MM.1S (cell line): Measurements from ENCODE around the gene FHIT.

Source experiments
- DNase-seq: peaks from one replicate; pipeline ENCODE4 v3.0.0-alpha.2; 2015
- H2AFZ ChIP-seq: fragments of 300-600 bp; sonication (generic); 2 replicates; pipeline ENCODE4 v1.6.0; 2016; ENCODE audit warnings: antibody characterized with exemption, low read length
- H3F3A ChIP-seq: fragments of 300-600 bp; sonication (generic); 2 replicates; pipeline ENCODE4 v1.6.1; 2016; ENCODE audit warnings: mild to moderate bottlenecking, antibody characterized with exemption, low read length, moderate library complexity, mixed read lengths; ENCODE audit not compliant: insufficient read depth
- H3K27ac ChIP-seq: fragments of 300-600 bp; sonication (generic); 2 replicates; pipeline ENCODE4 v1.5.1; 2016; ENCODE audit warnings: mild to moderate bottlenecking, low read length
- H3K27me3 ChIP-seq: fragments of 300-600 bp; sonication (generic); replicated peaks from 2 replicates; pipeline ENCODE4 v1.6.0; 2016; ENCODE audit warnings: low read length; ENCODE audit not compliant: insufficient read depth
- H3K36me3 ChIP-seq: fragments of 300-600 bp; sonication (generic); replicated peaks from 2 replicates; pipeline ENCODE4 v1.6.1; 2016; ENCODE audit warnings: mild to moderate bottlenecking, low read length, mixed read lengths; ENCODE audit not compliant: insufficient read depth
- H3K4me1 ChIP-seq: fragments of 300-600 bp; sonication (generic); 2 replicates; pipeline ENCODE4 v1.6.1; 2016; ENCODE audit warnings: low read length, mixed read lengths
- H3K4me2 ChIP-seq: fragments of 300-600 bp; sonication (generic); 2 replicates; pipeline ENCODE4 v1.6.0; 2016; ENCODE audit warnings: low read depth, low read length
- H3K4me3 ChIP-seq: fragments of 300-600 bp; sonication (generic); 2 replicates; pipeline ENCODE4 v1.5.1; 2016; ENCODE audit warnings: low read length, mixed read lengths
- H3K79me2 ChIP-seq: fragments of 300-600 bp; sonication (generic); 2 replicates; pipeline ENCODE4 v1.6.1; 2016; ENCODE audit warnings: mixed run types, low read length, mixed read lengths
- H3K9ac ChIP-seq: fragments of 300-600 bp; sonication (generic); 2 replicates; pipeline ENCODE4 v1.6.1; 2016; ENCODE audit warnings: low read length, mixed read lengths
- H3K9me2 ChIP-seq: fragments of 300-600 bp; sonication (generic); replicated peaks from 2 replicates; pipeline ENCODE4 v1.6.1; 2016; ENCODE audit warnings: mild to moderate bottlenecking, low read length, mixed read lengths; ENCODE audit not compliant: insufficient read depth
- H3K9me3 ChIP-seq: fragments of 300-600 bp; sonication (generic); replicated peaks from 2 replicates; pipeline ENCODE4 v1.6.1; 2016; ENCODE audit warnings: mild to moderate bottlenecking, low read length, mixed read lengths; ENCODE audit not compliant: insufficient read depth
- H4K20me1 ChIP-seq: fragments of 300-600 bp; sonication (generic); 2 replicates; pipeline ENCODE4 v1.6.1; 2016; ENCODE audit warnings: mild to moderate bottlenecking, low read length, moderate library complexity, mixed read lengths; ENCODE audit not compliant: insufficient read depth
- CTCF ChIP-seq: fragments of 300-600 bp; sonication (generic); IDR thresholded peaks from 2 replicates; pipeline ENCODE4 v1.5.1; 2016; ENCODE audit warnings: antibody characterized with exemption, low read length, mixed read lengths
- EZH2 ChIP-seq: fragments of 300-600 bp; sonication (generic); optimal IDR thresholded peaks from 2 replicates; pipeline ENCODE3; 2017; ENCODE audit warnings: low read depth, mild to moderate bottlenecking, antibody characterized with exemption, low read length, mixed read lengths
- EZH2phosphoT487 ChIP-seq: fragments of 300-600 bp; sonication (generic); IDR thresholded peaks from 2 replicates; pipeline ENCODE4 v1.6.1; 2018; ENCODE audit warnings: antibody characterized with exemption, low read length

Gene FHIT

GRCh38 chr3:59982510-59982909, 1268.7 kb downstream of the FHIT start:
- no peaks in the 10 kb centered on the region for H3K36me3 ChIP-seq
- H4K20me1 ChIP-seq: no peaks in the 10 kb centered on the region
- H3K27ac ChIP-seq: no peak overlapping the region
- no peak overlapping the region for H3K4me2 ChIP-seq
- no peak overlapping the region for H2AFZ ChIP-seq
- no peaks in the 10 kb centered on the region for H3F3A ChIP-seq
- DNase-seq: no peak
- no peaks in the 10 kb centered on the region for H3K9me3 ChIP-seq
- no peak overlapping the region for H3K9ac ChIP-seq
- no peak for TF ChIP-seq EZH2phosphoT487
- TF ChIP-seq EZH2: no peak
- no peak for TF ChIP-seq CTCF
- H3K79me2 ChIP-seq: no peaks in the 10 kb centered on the region
- no peak overlapping the region for H3K4me3 ChIP-seq
- peaks cover 7% of the 10 kb centered on the region for H3K4me1 ChIP-seq
- no peaks in the 10 kb centered on the region for H3K9me2 ChIP-seq
- H3K27me3 ChIP-seq: no peaks in the 10 kb centered on the region

GRCh38 chr3:59981377-59981776, 1269.9 kb downstream of the FHIT start:
- Histone ChIP-seq H3K36me3 (no peaks in the 10 kb centered on the region), H3K79me2 (no peaks in the 10 kb centered on the region), H3K27ac (no peak overlapping the region), H3K9me2 (no peaks in the 10 kb centered on the region), H3K4me2 (no peak overlapping the region), H3K9me3 (no peaks in the 10 kb centered on the region), H3K4me1 (peaks cover 7% of the 10 kb centered on the region), H3F3A (no peaks in the 10 kb centered on the region), H4K20me1 (no peaks in the 10 kb centered on the region), H3K9ac (no peak overlapping the region), H2AFZ (no peak overlapping the region), H3K4me3 (no peak overlapping the region), H3K27me3 (no peaks in the 10 kb centered on the region)
- TF ChIP-seq EZH2phosphoT487: no peak
- TF ChIP-seq CTCF: no peak
- TF ChIP-seq EZH2: no peak
- DNase-seq: no peak

GRCh38 chr3:59980576-59980975, 1270.7 kb downstream of the FHIT start:
- Histone ChIP-seq H3K4me3 (no peak overlapping the region), H3K79me2 (no peaks in the 10 kb centered on the region), H3K9me3 (no peaks in the 10 kb centered on the region), H4K20me1 (no peaks in the 10 kb centered on the region), H3K4me2 (no peak overlapping the region), H3K27me3 (no peaks in the 10 kb centered on the region), H3F3A (no peaks in the 10 kb centered on the region), H3K27ac (no peak overlapping the region), H3K9ac (no peak overlapping the region), H3K36me3 (no peaks in the 10 kb centered on the region), H3K4me1 (peaks cover 7% of the 10 kb centered on the region), H2AFZ (no peak overlapping the region), H3K9me2 (no peaks in the 10 kb centered on the region)
- TF ChIP-seq CTCF: no peak
- TF ChIP-seq EZH2phosphoT487: no peak
- TF ChIP-seq EZH2: no peak
- no peak for DNase-seq
